Caco-2 (cell line): ENCODE results near the gene PLG. TPM values are rescaled to one million over a fixed set of nuclear protein-coding genes. Genes with fewer than 3 reads are reported as not detected.

Source experiments
- BruUV-seq: library from RNA; stranded (reverse); fragments of 400-500 nt; replicated peaks from 2 replicates; lab custom pipeline; 2021; lab: Mats Ljungman, UMichigan
- CTCF ChIA-PET: fragments of 300-600 bp; sonication (Branson Sonifier 250); formaldehyde crosslinking; loops from one replicate; lab custom pipeline; 2022; ENCODE audit warnings: antibody characterized with exemption; lab: Charles Lee
- POLR2A ChIA-PET: fragments of 300-600 bp; sonication (Branson Sonifier 250); formaldehyde crosslinking; loops from one replicate; lab custom pipeline; 2022; ENCODE audit warnings: antibody characterized with exemption; lab: Charles Lee
- DNase-seq, 2 experiments: peaks; one replicate each; pipeline versions ENCODE4 v3.0.0 to v3.0.0-alpha.2; 2020 to 2022
- H3K27me3 ChIP-seq: replicated peaks from 2 replicates; pipeline ENCODE4 v1.6.0; 2011; ENCODE audit warnings: low read length; ENCODE audit not compliant: control insufficient read depth, insufficient read depth
- H3K36me3 ChIP-seq: 2 replicates; pipeline ENCODE4 v1.5.1; 2011; ENCODE audit warnings: low read length; ENCODE audit not compliant: control insufficient read depth, insufficient read depth
- H3K4me1 ChIP-seq: fragments of 250-450 bp; sonication (Bioruptor Pico); 2 replicates; pipeline ENCODE4 v1.5.1; 2020; ENCODE audit warnings: mild to moderate bottlenecking
- H3K4me3 ChIP-seq: 2 replicates; pipeline ENCODE4 v1.5.1; 2011; ENCODE audit warnings: low read depth, mild to moderate bottlenecking, control low read depth, low read length
- H3K9me3 ChIP-seq: fragments of 250-450 bp; sonication (Bioruptor Pico); 2 replicates; pipeline ENCODE4 v1.5.1; 2020; ENCODE audit warnings: mild to moderate bottlenecking, moderate library complexity
- H3K27ac Mint-ChIP-seq: one replicate; pipeline ENCODE4 v1.8.0; 2022; ENCODE audit warnings: mixed read lengths; ENCODE audit not compliant: unreplicated experiment
- H3K27me3 Mint-ChIP-seq: one replicate; pipeline ENCODE4 v1.8.0; 2022; ENCODE audit warnings: mixed read lengths; ENCODE audit not compliant: insufficient read depth, unreplicated experiment
- H3K36me3 Mint-ChIP-seq: one replicate; pipeline ENCODE4 v1.8.0; 2022; ENCODE audit warnings: mild to moderate bottlenecking, mixed read lengths; ENCODE audit not compliant: insufficient read depth, unreplicated experiment
- H3K4me1 Mint-ChIP-seq: one replicate; pipeline ENCODE4 v1.8.0; 2022; ENCODE audit warnings: low read depth, mixed read lengths; ENCODE audit not compliant: unreplicated experiment
- H3K4me3 Mint-ChIP-seq: one replicate; pipeline ENCODE4 v1.8.0; 2022; ENCODE audit warnings: mild to moderate bottlenecking, moderate library complexity, mixed read lengths; ENCODE audit not compliant: unreplicated experiment
- H3K9me3 Mint-ChIP-seq: one replicate; pipeline ENCODE4 v1.8.0; 2022; ENCODE audit warnings: mixed read lengths; ENCODE audit not compliant: unreplicated experiment
- CTCF ChIP-seq, 2 experiments: fragments of 200-600 bp in 1 of 2; IDR thresholded peaks; 1 replicate in 1 of 2; 2 replicates in 1 of 2; pipeline versions ENCODE4 v1.5.1 to v1.8.0; 2011 to 2022; ENCODE audit warnings: antibody characterized with exemption in 1 of 2, control low read depth in 1 of 2, inconsistent platforms in 1 of 2, low read depth in 1 of 2, low read length in 1 of 2, mild to moderate bottlenecking in 1 of 2, moderate library complexity in 1 of 2; ENCODE audit not compliant: insufficient read depth in 1 of 2, severe bottlenecking in 1 of 2, unreplicated experiment in 1 of 2
- intact Hi-C: fragments of 100-400 bp; cut with micrococcal nuclease; formaldehyde crosslinking; loops from one replicate; pipeline ENCODE4 v1.10.0; 2022; ENCODE audit not compliant: unreplicated experiment
- total RNA-seq: library from RNA; stranded (reverse); gene quantifications from 2 replicates; pipeline ENCODE4 v1.2.3, GENCODE V29; 2022

Gene PLG
- total RNA-seq, 1 experiment from 2014 or later, result not detected

- Histone ChIP-seq H3K4me1 (no peaks in the 10 kb centered on the region), H3K4me3 (no peak overlapping the region), H3K36me3 (no peaks in the 10 kb centered on the region), H3K9me3 (peaks cover 5% of the 10 kb centered on the region; the same call in 1 of the 2 replicates), H3K27me3 (no peaks in the 10 kb centered on the region)
- no peaks in the 10 kb centered on the region for H3K27me3 Mint-ChIP-seq
- H3K4me3 Mint-ChIP-seq, result no peak overlapping the region
- H3K9me3 Mint-ChIP-seq, result peaks cover 24% of the 10 kb centered on the region
- no peaks in the 10 kb centered on the region for H3K36me3 Mint-ChIP-seq
- BruUV-seq, result no TSS peak
- no peak overlapping the region for H3K27ac Mint-ChIP-seq
- DNase-seq, result no peak
- ChIA-PET CTCF (no interaction called here), POLR2A (no interaction called here)
- no peak for TF ChIP-seq CTCF (IDR thresholded peaks at IDR 0.05; ENCODE audit: insufficient read depth in 1 of 2, low read depth in 1 of 2, low read length in 1 of 2, severe bottlenecking in 1 of 2, unreplicated experiment in 1 of 2)
- no peaks in the 10 kb centered on the region for H3K4me1 Mint-ChIP-seq
- intact Hi-C loops, result no loop called here
These were observed 62.8 kb downstream of the PLG start for GRCh38 chr6:160764847-160765246.

GRCh38 chr6:160765412-160765811, 63.4 kb downstream of the PLG start:
- Histone ChIP-seq H3K4me3 (no peak overlapping the region), H3K36me3 (no peaks in the 10 kb centered on the region), H3K9me3 (peaks cover 5% of the 10 kb centered on the region; the same call in 1 of the 2 replicates), H3K27me3 (no peaks in the 10 kb centered on the region), H3K4me1 (no peaks in the 10 kb centered on the region)
- intact Hi-C loops, result no loop called here
- no peak for DNase-seq
- ChIA-PET POLR2A (no interaction called here), CTCF (no interaction called here)
- no peaks in the 10 kb centered on the region for H3K36me3 Mint-ChIP-seq
- no peaks in the 10 kb centered on the region for H3K27me3 Mint-ChIP-seq
- BruUV-seq, result no TSS peak
- no peak overlapping the region for H3K4me3 Mint-ChIP-seq
- TF ChIP-seq CTCF (IDR thresholded peaks at IDR 0.05; ENCODE audit: insufficient read depth in 1 of 2, low read depth in 1 of 2, low read length in 1 of 2, severe bottlenecking in 1 of 2, unreplicated experiment in 1 of 2), result no peak
- H3K9me3 Mint-ChIP-seq, result peaks cover 20% of the 10 kb centered on the region
- H3K4me1 Mint-ChIP-seq, result no peaks in the 10 kb centered on the region
- H3K27ac Mint-ChIP-seq, result no peak overlapping the region

- H3K27me3 ChIP-seq, result no peaks in the 10 kb centered on the region
- ChIA-PET CTCF (no interaction called here), POLR2A (no interaction called here)
- Mint-ChIP-seq H3K27ac (no peak overlapping the region), H3K36me3 (no peaks in the 10 kb centered on the region), H3K4me1 (no peaks in the 10 kb centered on the region), H3K4me3 (no peak overlapping the region), H3K27me3 (no peaks in the 10 kb centered on the region), H3K9me3 (peaks cover 16% of the 10 kb centered on the region)
- H3K4me3 ChIP-seq, result no peak overlapping the region
- no peaks in the 10 kb centered on the region for H3K36me3 ChIP-seq
- intact Hi-C loops, result no loop called here
- no TSS peak for BruUV-seq
- DNase-seq, result no peak
- peaks cover 5% of the 10 kb centered on the region; the same call in 1 of the 2 replicates for H3K9me3 ChIP-seq
- TF ChIP-seq CTCF (IDR thresholded peaks at IDR 0.05; ENCODE audit: insufficient read depth in 1 of 2, low read depth in 1 of 2, low read length in 1 of 2, severe bottlenecking in 1 of 2, unreplicated experiment in 1 of 2), result no peak
- H3K4me1 ChIP-seq, result no peaks in the 10 kb centered on the region
These were observed 64.6 kb downstream of the PLG start for GRCh38 chr6:160766657-160766988.
